ENCODE data around the gene STK35.

The STK35 gene

GRCh38 chr20:2104236-2104635 lies 2.6 kb downstream of the STK35 start:
- no peak for DNase-seq (ENCODE audit: low read depth)
- H3K4me3 ChIP-seq (replicated peaks; ENCODE audit: low read depth, low read length): peak overlapping the region; percentile 91

GRCh38 chr20:2108498-2108897 lies 6.9 kb downstream of the STK35 start:
- H3K4me3 ChIP-seq (replicated peaks; ENCODE audit: low read depth, low read length): no peak overlapping the region
- no peak for DNase-seq (ENCODE audit: low read depth)

More at GRCh38 chr20:2104236-2104635, 2.6 kb downstream of the STK35 start:
- TF ChIP-seq CTCF (IDR thresholded peaks at IDR 0.05; ENCODE audit: low read length, missing control alignments): no peak

GRCh38 chr20:2108987-2109386 lies 7.4 kb downstream of the STK35 start:
- TF ChIP-seq CTCF (IDR thresholded peaks at IDR 0.05; ENCODE audit: low read length, missing control alignments): no peak
- peak; percentile 70 for DNase-seq (ENCODE audit: low read depth)
- no peak overlapping the region for H3K4me3 ChIP-seq (replicated peaks; ENCODE audit: low read depth, low read length)

More at GRCh38 chr20:2108498-2108897, 6.9 kb downstream of the STK35 start:
- no peak for TF ChIP-seq CTCF (IDR thresholded peaks at IDR 0.05; ENCODE audit: low read length, missing control alignments)

- TF ChIP-seq CTCF (IDR thresholded peaks at IDR 0.05; ENCODE audit: low read length, missing control alignments): no peak
Observed at GRCh38 chr20:2109425-2110210, 8.0 kb downstream of the STK35 start.

GRCh38 chr20:2112910-2113309 lies 11.3 kb downstream of the STK35 start:
- no peak for TF ChIP-seq CTCF (IDR thresholded peaks at IDR 0.05; ENCODE audit: low read length, missing control alignments)
- no peak overlapping the region for H3K4me3 ChIP-seq (replicated peaks; ENCODE audit: low read depth, low read length)
- DNase-seq (ENCODE audit: low read depth): no peak

More at GRCh38 chr20:2109425-2110210, 8.0 kb downstream of the STK35 start:
- H3K4me3 ChIP-seq (replicated peaks; ENCODE audit: low read depth, low read length): no peak overlapping the region
- DNase-seq (ENCODE audit: low read depth): peak; percentile 13

GRCh38 chr20:2114127-2114959 lies 12.7 kb downstream of the STK35 start:
- DNase-seq (ENCODE audit: low read depth): peak; percentile 11
- TF ChIP-seq CTCF (IDR thresholded peaks at IDR 0.05; ENCODE audit: low read length, missing control alignments): no peak
- H3K4me3 ChIP-seq (replicated peaks; ENCODE audit: low read depth, low read length): no peak overlapping the region

Measured in fibroblast of pulmonary artery (primary cell).